CD14-positive monocyte (primary cell): ENCODE results near the gene NINL. TPM values are rescaled to one million over a fixed set of nuclear protein-coding genes. Genes with fewer than 3 reads are reported as not detected.

ENCODE experiments used
- DNase-seq, 3 donors: peaks; one replicate each; pipeline ENCODE4 v3.0.0-alpha.2; 2011 to 2022
- H2AFZ ChIP-seq: 2 replicates; pipeline ENCODE4 v1.6.0; 2012; ENCODE audit warnings: mild to moderate bottlenecking, low read depth, low read length, inconsistent platforms; ENCODE audit not compliant: insufficient read depth, poor library complexity, severe bottlenecking
- H3K27ac ChIP-seq, 2 donors: 1 replicate in 1 of 2; 2 replicates in 1 of 2; pipeline ENCODE4 v1.5.1; 2012 to 2013; ENCODE audit warnings: low read length in 2 of 2, control low read depth in 1 of 2, inconsistent platforms in 1 of 2, low read depth in 1 of 2, mild to moderate bottlenecking in 1 of 2
- H3K27me3 ChIP-seq, 2 donors: one replicate each; pipeline versions ENCODE4 v1.6.0 to v1.6.1; 2011 to 2013; ENCODE audit warnings: low read length in 2 of 2; ENCODE audit not compliant: control insufficient read depth in 2 of 2, insufficient read depth in 2 of 2
- H3K36me3 ChIP-seq, 2 donors: replicated peaks in 1 of 2; 1 replicate in 1 of 2; 2 replicates in 1 of 2; pipeline versions ENCODE4 v1.5.1 to v1.6.1; 2012 to 2013; ENCODE audit warnings: low read length in 2 of 2, control low read depth in 1 of 2, inconsistent platforms in 1 of 2, mild to moderate bottlenecking in 1 of 2; ENCODE audit not compliant: insufficient read depth in 2 of 2, control insufficient read depth in 1 of 2
- H3K4me1 ChIP-seq, 2 donors: 1 replicate in 1 of 2; 2 replicates in 1 of 2; pipeline versions ENCODE4 v1.5.1 to v1.6.1; 2012 to 2013; ENCODE audit warnings: low read length in 2 of 2, control low read depth in 1 of 2, inconsistent platforms in 1 of 2, mild to moderate bottlenecking in 1 of 2, moderate library complexity in 1 of 2; ENCODE audit not compliant: insufficient read depth in 2 of 2, control insufficient read depth in 1 of 2
- H3K4me2 ChIP-seq: replicated peaks from 2 replicates; pipeline ENCODE3; 2012; ENCODE audit warnings: low read length, moderate library complexity, mild to moderate bottlenecking; ENCODE audit not compliant: poor library complexity, severe bottlenecking; ENCODE audit errors: extremely low read depth
- H3K4me3 ChIP-seq, 3 experiments: fragments of 200-600 bp in 1 of 3; sonication (generic) in 1 of 3; replicated peaks in 1 of 3; 1 replicate in 2 of 3; 2 replicates in 1 of 3; pipeline ENCODE4 v1.5.1; 2011 to 2013; ENCODE audit warnings: low read length in 3 of 3, mild to moderate bottlenecking in 3 of 3, control low read depth in 2 of 3, low read depth in 2 of 3, inconsistent platforms in 1 of 3, moderate library complexity in 1 of 3
- H3K79me2 ChIP-seq: 2 replicates; pipeline ENCODE4 v1.6.0; 2012; ENCODE audit warnings: mild to moderate bottlenecking, control low read depth, inconsistent platforms, low read length, moderate library complexity; ENCODE audit not compliant: insufficient read depth
- H3K9ac ChIP-seq: 2 replicates; pipeline ENCODE4 v1.6.0; 2017; ENCODE audit warnings: low read length, mild to moderate bottlenecking; ENCODE audit not compliant: insufficient read depth, poor library complexity, severe bottlenecking
- H3K9me3 ChIP-seq, 2 donors: replicated peaks in 1 of 2; 1 replicate in 1 of 2; 2 replicates in 1 of 2; pipeline versions ENCODE4 v1.5.1 to v1.6.1; 2012 to 2013; ENCODE audit warnings: low read length in 2 of 2, control low read depth in 1 of 2; ENCODE audit not compliant: control insufficient read depth in 1 of 2, insufficient read depth in 1 of 2
- H4K20me1 ChIP-seq: 2 replicates; pipeline ENCODE4 v1.6.0; 2012; ENCODE audit warnings: mild to moderate bottlenecking, low read length, control low read depth, moderate library complexity; ENCODE audit not compliant: insufficient read depth
- H3K27ac Mint-ChIP-seq, 7 donors: one replicate each; pipeline ENCODE4 v1.8.0; 2020; ENCODE audit warnings: mild to moderate bottlenecking in 7 of 7, mixed read lengths in 7 of 7, moderate library complexity in 6 of 7, inconsistent platforms in 2 of 7
- H3K27me3 Mint-ChIP-seq, 3 donors: one replicate each; pipeline ENCODE4 v1.8.0; 2021 to 2022; ENCODE audit warnings: low read depth in 3 of 3, mild to moderate bottlenecking in 3 of 3, mixed read lengths in 3 of 3, moderate library complexity in 3 of 3, inconsistent platforms in 1 of 3
- H3K36me3 Mint-ChIP-seq, 2 donors: one replicate each; pipeline ENCODE4 v1.8.0; 2020; ENCODE audit warnings: mixed read lengths in 2 of 2, inconsistent platforms in 1 of 2, mild to moderate bottlenecking in 1 of 2
- H3K4me1 Mint-ChIP-seq: one replicate; pipeline ENCODE4 v1.8.0; 2020; ENCODE audit warnings: mild to moderate bottlenecking, mixed read lengths
- H3K4me3 Mint-ChIP-seq, 2 donors: one replicate each; pipeline ENCODE4 v1.8.0; 2020; ENCODE audit warnings: mild to moderate bottlenecking in 2 of 2, mixed read lengths in 2 of 2, moderate library complexity in 1 of 2
- H3K9me3 Mint-ChIP-seq, 7 donors: one replicate each; pipeline ENCODE4 v1.8.0; 2020 to 2022; ENCODE audit warnings: mixed read lengths in 7 of 7, mild to moderate bottlenecking in 6 of 7, moderate library complexity in 6 of 7, inconsistent platforms in 2 of 7
- WGBS: methylation state at CpG from one replicate; pipeline ENCODE4 v1.1.5; 2013; ENCODE audit warnings: missing lambda C conversion rate; ENCODE audit not compliant: insufficient coverage; 5-methylcytosine and 5-hydroxymethylcytosine counted together
- intact Hi-C, 2 donors: fragments of 100-400 bp; cut with micrococcal nuclease; formaldehyde crosslinking; loops; one replicate each; pipeline versions ENCODE4 v1.15.0 to v1.15.1; 2023
- polyA plus RNA-seq, 3 donors: library from polyadenylated mRNA; depleted of rRNA in 1 of 3; unstranded in 2 of 3; stranded (reverse) in 1 of 3; fragments of 300-500 nt in 2 of 3; fragments of >200 nt in 1 of 3; fragmentation: Illumina TruSeq in 2 of 3; gene quantifications; 1 replicate in 2 of 3; 2 replicates in 1 of 3; pipeline ENCODE4 v1.2.3, GENCODE V29; 2012 to 2021
- TF ChIP-seq, protein P1 (sequence below): fragments of 200-600 bp; IDR thresholded peaks from one replicate; pipeline ENCODE4 v1.8.0; 2022; ENCODE audit warnings: antibody characterized with exemption, mild to moderate bottlenecking

The NINL gene
- polyA plus RNA-seq, 3 donors, result 0.08 to 0.15 TPM; not detected in 1

DNA sequence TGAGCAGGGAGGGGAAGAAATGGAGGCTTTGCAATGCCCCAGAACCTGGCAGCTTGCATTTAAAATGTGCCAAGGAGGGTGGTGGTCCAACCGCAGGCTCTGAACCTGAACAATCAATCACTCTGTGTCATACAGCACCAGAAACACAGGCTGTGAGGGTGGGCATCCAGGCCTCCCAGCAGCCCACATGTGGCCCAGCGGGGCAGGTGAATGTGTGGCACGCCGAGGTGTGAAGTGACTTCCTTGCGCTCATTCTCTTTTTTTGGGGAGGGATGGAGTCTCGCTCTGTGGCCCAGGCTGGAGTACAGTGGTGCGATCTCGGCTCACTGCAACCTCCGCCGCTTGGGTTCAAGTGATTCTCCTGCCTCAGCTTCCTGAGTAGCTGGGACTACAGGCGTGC lies 97.4 kb downstream of the NINL start:
- no peak overlapping the region for H3K27ac ChIP-seq
- H3K9me3 Mint-ChIP-seq, result no peaks in the 10 kb centered on the region
- H3K4me3 Mint-ChIP-seq, result no peak overlapping the region
- H3K79me2 ChIP-seq, result no peaks in the 10 kb centered on the region
- no peak for DNase-seq
- TF ChIP-seq, protein P1, sequence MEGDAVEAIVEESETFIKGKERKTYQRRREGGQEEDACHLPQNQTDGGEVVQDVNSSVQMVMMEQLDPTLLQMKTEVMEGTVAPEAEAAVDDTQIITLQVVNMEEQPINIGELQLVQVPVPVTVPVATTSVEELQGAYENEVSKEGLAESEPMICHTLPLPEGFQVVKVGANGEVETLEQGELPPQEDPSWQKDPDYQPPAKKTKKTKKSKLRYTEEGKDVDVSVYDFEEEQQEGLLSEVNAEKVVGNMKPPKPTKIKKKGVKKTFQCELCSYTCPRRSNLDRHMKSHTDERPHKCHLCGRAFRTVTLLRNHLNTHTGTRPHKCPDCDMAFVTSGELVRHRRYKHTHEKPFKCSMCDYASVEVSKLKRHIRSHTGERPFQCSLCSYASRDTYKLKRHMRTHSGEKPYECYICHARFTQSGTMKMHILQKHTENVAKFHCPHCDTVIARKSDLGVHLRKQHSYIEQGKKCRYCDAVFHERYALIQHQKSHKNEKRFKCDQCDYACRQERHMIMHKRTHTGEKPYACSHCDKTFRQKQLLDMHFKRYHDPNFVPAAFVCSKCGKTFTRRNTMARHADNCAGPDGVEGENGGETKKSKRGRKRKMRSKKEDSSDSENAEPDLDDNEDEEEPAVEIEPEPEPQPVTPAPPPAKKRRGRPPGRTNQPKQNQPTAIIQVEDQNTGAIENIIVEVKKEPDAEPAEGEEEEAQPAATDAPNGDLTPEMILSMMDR, result no peak
- intact Hi-C loops, result no loop called here
- H2AFZ ChIP-seq, result no peak overlapping the region
- peaks cover 0 to 8% of the 10 kb centered on the region in 2 donors for H3K27me3 ChIP-seq
- no peak overlapping the region for H3K27ac Mint-ChIP-seq
- H3K4me1 ChIP-seq, result no peaks in the 10 kb centered on the region
- H3K36me3 Mint-ChIP-seq, result no peaks in the 10 kb centered on the region
- no peaks in the 10 kb centered on the region for H3K9me3 ChIP-seq
- H4K20me1 ChIP-seq, result no peaks in the 10 kb centered on the region
- 100% methylated on average over 8 of the region's 11 CpGs for WGBS
- no peaks in the 10 kb centered on the region for H3K36me3 ChIP-seq
- H3K27me3 Mint-ChIP-seq, result peaks cover 14 to 23% (median 16%) of the 10 kb centered on the region in 3 donors
- no peak overlapping the region for H3K9ac ChIP-seq
- H3K4me3 ChIP-seq, result no peak overlapping the region
- H3K4me1 Mint-ChIP-seq, result no peaks in the 10 kb centered on the region
- no peak overlapping the region for H3K4me2 ChIP-seq

DNA sequence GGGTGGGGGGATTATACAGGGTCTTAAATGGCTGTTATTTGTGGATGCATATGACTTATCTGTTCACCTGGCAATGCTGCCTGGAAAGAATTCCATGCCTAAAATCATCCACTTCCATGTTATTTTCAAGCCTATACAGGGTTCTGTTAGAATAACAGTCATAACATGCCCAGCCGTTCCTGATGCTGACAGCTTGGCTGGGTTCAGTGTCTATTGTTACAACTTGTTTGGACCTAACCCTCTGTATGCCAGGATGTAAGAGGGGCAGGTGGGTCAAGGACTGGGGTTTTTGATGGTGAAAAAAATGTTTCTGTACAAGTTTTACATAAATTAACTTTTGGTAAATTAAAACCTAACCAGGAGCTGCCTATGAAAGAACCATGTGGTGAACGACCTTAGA lies 98.0 kb downstream of the NINL start:
- no peaks in the 10 kb centered on the region for H4K20me1 ChIP-seq
- H3K4me2 ChIP-seq, result no peak overlapping the region
- no peaks in the 10 kb centered on the region for H3K4me1 ChIP-seq
- no peaks in the 10 kb centered on the region for H3K9me3 Mint-ChIP-seq
- no peak overlapping the region for H2AFZ ChIP-seq
- H3K36me3 Mint-ChIP-seq, result no peaks in the 10 kb centered on the region
- no peaks in the 10 kb centered on the region for H3K4me1 Mint-ChIP-seq
- no peak overlapping the region for H3K4me3 ChIP-seq
- H3K27me3 Mint-ChIP-seq, result peaks cover 14 to 23% (median 16%) of the 10 kb centered on the region in 3 donors
- no peaks in the 10 kb centered on the region for H3K9me3 ChIP-seq
- no peaks in the 10 kb centered on the region for H3K36me3 ChIP-seq
- H3K27ac Mint-ChIP-seq, result no peak overlapping the region
- no peaks in the 10 kb centered on the region for H3K79me2 ChIP-seq
- H3K27ac ChIP-seq, result no peak overlapping the region
- peaks cover 0 to 8% of the 10 kb centered on the region in 2 donors for H3K27me3 ChIP-seq
- H3K4me3 Mint-ChIP-seq, result no peak overlapping the region
- H3K9ac ChIP-seq, result no peak overlapping the region
- WGBS, result no CpG with 5 or more reads among the region's 2 CpGs
- TF ChIP-seq, protein P1, result no peak
- intact Hi-C loops, result no loop called here
- DNase-seq, result no peak
